HG03025 (cell line): Measurements from ENCODE around the gene TEX2.

Experiments used
- ATAC-seq: cut with Tn5 transposase; IDR thresholded peaks from one replicate; pipeline ENCODE4 v1.9.1; 2021; ENCODE audit warnings: mild to moderate bottlenecking, moderate library complexity; ENCODE audit not compliant: unreplicated experiment, low FRiP score

TEX2 gene

GRCh38 chr17:64165347-64165746 is 97.7 kb downstream of the TEX2 start:
- no peak for ATAC-seq

GRCh38 chr17:64164596-64165285 is 98.3 kb downstream of the TEX2 start:
- no peak for ATAC-seq

GRCh38 chr17:64163468-64163867 is 99.6 kb downstream of the TEX2 start:
- ATAC-seq, result no peak

- no peak for ATAC-seq
Observed at GRCh38 chr17:64162554-64162953, 100.5 kb downstream of the TEX2 start.

- no peak for ATAC-seq
Observed at GRCh38 chr17:64161380-64162176, 101.5 kb downstream of the TEX2 start.

GRCh38 chr17:64160378-64160777 is 102.7 kb downstream of the TEX2 start:
- ATAC-seq, result no peak

- no peak for ATAC-seq
Observed at GRCh38 chr17:64158831-64159590, 104.0 kb downstream of the TEX2 start.

GRCh38 chr17:64158406-64158805 is 104.7 kb downstream of the TEX2 start:
- ATAC-seq, result no peak

- no peak for ATAC-seq
Observed at GRCh38 chr17:64157669-64158180, 105.3 kb downstream of the TEX2 start.

GRCh38 chr17:64156670-64157069 is 106.4 kb downstream of the TEX2 start:
- no peak for ATAC-seq

GRCh38 chr17:64155751-64156544 is 107.1 kb downstream of the TEX2 start:
- ATAC-seq, result no peak

- no peak for ATAC-seq
Observed at GRCh38 chr17:64155129-64155528, 107.9 kb downstream of the TEX2 start.

- ATAC-seq, result no peak
Observed at GRCh38 chr17:64154717-64155116, 108.3 kb downstream of the TEX2 start.

GRCh38 chr17:64154313-64154695 is 108.8 kb downstream of the TEX2 start:
- no peak for ATAC-seq

- no peak for ATAC-seq
Observed at GRCh38 chr17:64153565-64154312, 109.3 kb downstream of the TEX2 start.

- ATAC-seq, result no peak
Observed at GRCh38 chr17:64152428-64153125, 110.5 kb downstream of the TEX2 start.

- no peak for ATAC-seq
Observed at GRCh38 chr17:64151016-64151368, 112.1 kb downstream of the TEX2 start.

- no peak for ATAC-seq
Observed at GRCh38 chr17:64150237-64151015, 112.6 kb downstream of the TEX2 start.
